Esophagus mucosa (tissue), 1 donor: Measurements from ENCODE around the gene PPP2R3B. TPM values are rescaled to one million over a fixed set of nuclear protein-coding genes. Genes with fewer than 3 reads are reported as not detected.
"Not testable (repeated sequence)": the region's sequence is repeated elsewhere in the genome, so short reads cannot be mapped to it uniquely, and the experiment has no call there.

ENCODE experiments used
- ATAC-seq: fragments of 200-7000 bp; cut with Tn5 transposase; one replicate; pipeline ENCODE4 v1.9.1; 2020
- total RNA-seq: library from RNA; stranded (reverse); gene quantifications from one replicate; pipeline ENCODE4 v1.2.4, GENCODE V29; 2023
- donor health status: DM: yes; HTN: yes; CAD: no.

PPP2R3B gene
- total RNA-seq, 1 donor from 2014 or later = 13.8 TPM

DNA sequence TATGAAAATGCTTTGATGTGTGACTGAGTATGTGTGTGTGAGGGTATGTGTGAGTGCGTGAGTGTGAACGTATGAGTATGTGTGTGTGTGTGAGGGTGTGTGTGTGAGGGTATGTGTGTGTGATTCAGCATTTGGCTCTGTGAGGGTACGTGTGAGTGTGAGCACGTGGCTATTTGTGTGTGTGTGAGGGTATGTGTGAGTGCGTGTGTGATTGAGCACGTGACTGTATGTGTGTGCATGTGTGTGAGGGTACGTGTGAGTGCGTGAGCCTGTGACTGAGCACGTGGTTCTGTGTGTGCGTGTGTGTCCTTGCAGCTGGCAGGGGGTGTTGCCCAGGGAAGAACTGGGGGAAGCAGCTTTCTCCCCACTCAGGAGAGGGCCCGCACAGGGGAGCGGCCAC, 16.1 kb upstream of the PPP2R3B start:
- ATAC-seq = no peak

- no peak for ATAC-seq
These were observed 13.6 kb upstream of the PPP2R3B start for GRCh38 chrX:400258-400657.

- ATAC-seq = no peak
These were observed 10.9 kb upstream of the PPP2R3B start for GRCh38 chrX:397575-397974.

GRCh38 chrX:394830-395229, 8.1 kb upstream of the PPP2R3B start:
- no peak for ATAC-seq

DNA sequence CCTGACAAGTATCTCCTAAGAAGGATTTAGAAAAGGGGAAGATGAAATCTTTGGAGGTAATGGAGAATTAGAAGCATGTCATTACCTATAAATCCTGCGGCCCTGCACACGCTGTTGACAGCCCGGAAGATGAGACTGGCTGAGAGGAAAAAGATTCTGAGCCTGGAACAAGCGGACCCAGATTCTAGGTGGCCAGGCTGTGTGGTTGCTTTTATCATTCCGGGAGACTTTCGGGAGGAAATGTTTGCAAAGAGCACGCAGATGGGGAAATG, 5.8 kb upstream of the PPP2R3B start:
- ATAC-seq = no peak

GRCh38 chrX:391717-392574, 5.2 kb upstream of the PPP2R3B start:
- no peak for ATAC-seq

- no peak for ATAC-seq
These were observed 3.8 kb upstream of the PPP2R3B start for GRCh38 chrX:390459-390858.

DNA sequence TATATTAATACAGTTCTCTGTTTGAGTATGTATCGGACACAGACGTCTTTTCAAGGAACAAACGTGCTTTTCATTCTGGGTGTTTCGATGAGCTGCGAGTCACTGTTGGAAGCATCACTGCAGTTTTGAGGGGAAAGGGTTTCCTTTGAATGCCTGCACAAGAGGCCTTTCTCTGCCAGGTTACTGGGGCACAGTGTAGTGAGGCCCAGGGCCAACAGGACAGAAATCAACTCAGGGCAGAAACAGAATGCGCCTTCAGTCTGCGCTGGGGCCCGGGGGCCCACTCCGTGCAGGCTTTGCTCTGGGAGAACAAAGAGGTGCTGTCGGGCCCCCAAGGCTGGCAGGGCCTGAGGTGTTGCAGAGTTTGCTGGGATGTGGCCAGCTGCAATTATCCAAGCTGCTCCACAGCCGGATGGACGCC, 2.3 kb upstream of the PPP2R3B start:
- no peak for ATAC-seq

DNA sequence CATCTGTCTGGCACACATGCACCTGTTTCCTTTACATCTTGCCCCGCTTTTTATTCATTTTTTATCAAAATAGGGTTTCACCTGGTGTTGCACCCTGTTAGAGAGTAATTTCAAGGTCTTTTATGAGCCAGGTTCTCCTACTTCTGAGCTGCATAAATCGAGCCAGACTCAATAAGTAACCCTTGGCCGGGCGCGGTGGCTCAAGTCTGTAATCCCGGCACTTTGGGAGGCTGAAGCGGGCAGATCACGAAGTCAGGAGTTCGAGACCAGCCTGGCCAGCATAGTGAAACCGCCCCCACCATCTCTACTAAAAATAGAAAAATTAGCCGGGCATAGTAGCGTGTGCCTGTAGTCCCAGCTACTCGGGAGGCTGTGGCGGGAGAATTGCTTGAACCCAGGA, 1.0 kb upstream of the PPP2R3B start:
- ATAC-seq = no peak

GRCh38 chrX:386239-386767, 404 bp downstream of the PPP2R3B start:
- ATAC-seq = peak; percentile 2

DNA sequence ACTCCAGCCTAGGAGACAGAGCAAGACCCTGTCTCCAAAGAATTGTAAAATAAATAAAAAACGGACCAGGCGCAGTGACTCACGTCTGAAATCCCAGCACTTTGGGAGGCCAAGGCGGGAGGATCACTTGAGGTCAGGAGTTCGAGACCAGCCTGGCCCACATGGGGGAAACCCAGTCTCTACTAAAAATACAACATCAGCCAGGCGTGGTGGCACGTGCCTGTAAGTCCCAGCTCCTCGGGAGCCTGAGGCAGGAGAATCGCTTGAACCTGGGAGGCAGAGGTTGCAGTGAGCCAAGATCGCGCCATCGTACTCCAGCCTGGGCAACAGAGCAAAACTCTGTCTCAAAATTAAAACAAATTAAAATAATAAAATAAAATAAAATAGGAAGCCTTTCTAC, 971 bp downstream of the PPP2R3B start:
- ATAC-seq = not testable (repeated sequence)

DNA sequence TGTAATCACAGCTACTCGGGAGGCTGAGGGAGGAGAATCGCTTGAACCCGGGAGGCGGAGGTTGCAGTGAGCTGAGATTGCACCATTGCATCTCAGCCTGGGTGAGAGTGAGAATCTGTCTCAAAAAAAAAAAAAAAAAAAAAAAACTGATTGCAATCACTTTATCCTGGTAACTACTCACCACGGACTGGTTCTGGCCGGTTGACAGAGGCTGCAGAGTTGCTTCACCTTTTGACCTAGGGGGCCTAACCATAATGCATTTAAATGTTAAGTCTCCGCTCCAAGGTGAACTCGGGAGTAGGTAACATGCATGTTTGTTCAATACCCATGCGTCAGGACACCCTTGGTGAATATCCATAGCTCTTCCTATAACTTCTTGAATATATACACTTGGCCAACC, 1.8 kb downstream of the PPP2R3B start:
- ATAC-seq = no peak

DNA sequence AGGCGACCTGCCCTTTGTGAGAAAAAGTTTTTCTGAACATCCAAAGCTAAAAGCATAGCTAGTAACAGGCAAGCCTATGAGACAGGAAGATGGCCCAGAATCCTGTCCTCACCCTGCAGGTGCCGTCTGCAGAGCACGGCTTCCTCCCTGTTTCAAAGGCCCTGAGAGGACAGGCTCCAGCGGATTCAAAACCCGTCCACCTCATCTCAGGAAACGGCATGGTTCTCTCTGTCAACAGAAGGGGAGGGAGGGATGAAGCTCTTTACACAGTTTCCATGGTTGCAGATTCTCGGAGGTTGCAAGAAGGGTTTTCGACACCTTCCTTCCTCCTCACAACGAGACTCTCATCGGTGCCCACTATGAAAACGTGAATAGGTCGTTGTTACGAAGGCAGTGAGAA, 8.3 kb downstream of the PPP2R3B start:
- no peak for ATAC-seq

GRCh38 chrX:376206-376605, 10.5 kb downstream of the PPP2R3B start:
- ATAC-seq = not testable (repeated sequence)

- peak; percentile 90 for ATAC-seq
These were observed 11.3 kb downstream of the PPP2R3B start for GRCh38 chrX:375181-376036.

DNA sequence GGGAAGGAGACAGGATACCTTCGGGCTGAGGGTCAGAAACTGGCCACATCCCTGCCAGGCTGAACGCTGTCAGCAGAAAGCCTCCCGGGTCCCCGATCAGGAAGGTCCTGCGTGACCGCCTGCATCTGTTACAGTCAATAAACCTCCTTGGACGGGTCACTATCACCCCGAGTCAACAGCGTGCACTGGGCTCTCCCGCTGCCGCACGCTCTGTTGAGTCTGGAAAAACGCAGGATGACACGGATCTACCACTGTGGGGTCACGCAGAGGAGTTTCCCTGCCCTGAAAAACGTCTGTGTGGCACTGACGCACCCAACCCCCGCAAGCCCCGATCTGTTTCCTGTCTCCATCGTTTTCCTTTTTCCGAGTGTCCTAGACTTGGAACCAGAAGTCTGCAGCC, 12.1 kb downstream of the PPP2R3B start:
- ATAC-seq = no peak

GRCh38 chrX:373641-374471, 12.9 kb downstream of the PPP2R3B start:
- ATAC-seq = peak; percentile 78

DNA sequence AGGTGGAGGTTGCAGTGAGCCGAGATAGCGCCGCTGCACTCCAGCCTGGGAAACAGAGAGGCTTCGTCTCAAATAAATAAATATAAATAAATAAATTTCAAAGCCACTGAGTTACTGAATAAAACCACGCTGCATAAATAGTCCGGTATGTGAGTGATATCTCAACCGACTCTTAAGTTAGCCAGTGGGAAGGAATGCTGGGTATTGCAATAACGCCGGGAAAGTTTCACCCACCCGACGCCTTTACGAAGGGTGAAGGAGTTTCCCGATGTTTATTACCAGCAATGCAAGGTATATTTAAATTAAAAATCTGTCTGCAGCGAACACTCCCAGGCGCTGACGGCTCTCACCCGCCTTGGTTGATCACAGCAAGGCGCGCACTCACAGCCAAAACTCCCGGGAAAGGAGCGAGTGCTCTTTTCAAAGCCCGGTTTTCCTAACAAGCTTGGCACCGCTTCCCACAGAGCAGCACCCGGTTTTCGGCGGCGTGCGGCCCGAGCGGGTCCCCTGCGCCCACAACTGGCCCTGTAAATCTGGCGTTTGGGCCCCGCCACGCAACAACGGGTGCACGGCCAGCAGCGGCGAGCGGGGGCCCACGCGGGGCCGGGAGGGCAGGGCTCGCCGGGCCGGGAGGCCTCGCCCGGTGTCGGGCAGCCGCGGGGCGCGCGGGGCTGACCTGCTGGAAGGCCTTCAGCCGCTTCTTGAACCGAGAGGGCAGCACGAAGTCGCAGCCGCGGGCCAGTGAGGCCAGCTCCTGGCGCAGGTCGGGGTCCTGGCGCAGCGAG, 13.7 kb downstream of the PPP2R3B start:
- no peak for ATAC-seq

DNA sequence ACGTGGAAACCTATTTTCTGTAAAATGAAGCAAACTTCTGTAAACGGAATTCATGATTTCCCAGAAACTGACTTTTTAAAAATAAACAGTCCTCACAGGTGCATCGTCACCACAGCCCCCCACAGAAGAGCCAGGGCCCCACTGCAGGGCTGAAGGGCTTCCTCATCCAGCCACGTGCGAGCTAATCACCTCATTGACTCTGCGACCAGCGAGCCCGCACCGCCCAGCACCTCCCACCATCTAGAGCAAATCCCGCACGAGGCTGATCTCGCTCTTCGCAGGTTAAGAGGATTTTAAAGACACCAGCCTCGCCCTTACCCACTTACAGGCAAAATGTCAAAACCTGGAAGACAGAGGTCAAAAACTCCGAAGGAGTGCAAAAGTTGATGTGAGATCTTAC, 14.8 kb downstream of the PPP2R3B start:
- ATAC-seq = no peak

DNA sequence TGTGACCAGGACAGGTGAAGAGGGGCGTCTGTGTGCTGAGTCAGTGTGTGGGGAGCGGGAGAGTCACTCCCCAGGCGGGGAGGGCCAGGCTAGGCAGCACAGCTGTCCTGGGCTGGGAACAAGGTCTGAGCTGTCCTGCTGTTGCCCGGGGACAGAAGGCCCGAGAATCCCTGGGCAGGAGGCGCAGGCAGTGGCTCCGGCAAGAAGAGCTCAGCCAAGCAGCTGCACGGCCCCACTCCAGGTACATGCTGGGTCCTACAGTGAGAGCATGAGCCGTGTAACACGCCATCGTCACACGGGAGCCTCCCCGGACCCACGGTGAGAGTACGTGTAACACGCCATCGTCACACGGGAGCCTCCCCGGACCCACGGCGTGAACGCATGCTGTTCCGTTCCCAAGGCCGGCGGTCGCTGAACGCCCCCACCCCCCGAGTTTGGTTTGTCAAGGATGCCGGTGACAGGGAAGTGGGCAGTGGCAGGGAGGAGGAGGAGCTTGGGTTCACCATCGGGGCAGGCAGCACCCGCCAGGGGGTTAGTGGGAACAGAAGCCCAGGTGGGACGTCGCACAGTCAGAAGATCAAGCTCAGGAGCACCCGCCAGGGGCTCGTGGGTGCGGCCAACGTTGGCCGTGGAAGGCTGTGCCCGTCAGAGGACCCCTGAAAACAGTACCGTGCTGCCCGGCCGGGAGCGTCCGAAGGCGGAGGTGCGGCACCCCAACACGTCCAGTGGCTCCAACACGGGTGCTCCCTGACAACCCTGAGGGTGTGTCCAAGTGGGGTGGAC, 15.6 kb downstream of the PPP2R3B start:
- ATAC-seq = no peak
